ENCODE measurements around the gene NRG3. TPM values are rescaled to one million over a fixed set of nuclear protein-coding genes. Genes with fewer than 3 reads are reported as not detected.

The NRG3 gene
- total and polyA plus RNA-seq, 2 of the 4 experiments (the other 2 are of a cell fraction): not detected

- H3K18ac ChIP-seq (ENCODE audit: low read depth, low read length): no peak overlapping the region
- dilution Hi-C loops (cut with HindIII; ENCODE audit: low sequenced_read_pairs, unreplicated experiment): no loop called here
- no peaks in the 10 kb centered on the region for H3K9me1 ChIP-seq (ENCODE audit: insufficient read depth, low read length)
- H3K36me3 ChIP-seq (ENCODE audit: control insufficient read depth, insufficient read depth, low read length): no peaks in the 10 kb centered on the region
- DNase-seq (no peak), ATAC-seq (ENCODE audit: low read depth) (no peak)
- POLR2A ChIA-PET (ENCODE audit: unreplicated experiment): no interaction called here
- H3K4me3 ChIP-seq (ENCODE audit: insufficient read depth, low read depth, low read length): no peak overlapping the region
- H2AK5ac ChIP-seq (ENCODE audit: low read depth, low read length): no peak overlapping the region
- no peak overlapping the region for H2BK15ac ChIP-seq (ENCODE audit: low read depth, low read length)
- no CpG with 5 or more reads among the region's 4 CpGs for WGBS, 2 experiments (ENCODE audit: extremely low coverage in 2 of 2, insufficient read length in 1 of 2)
- no peak overlapping the region for H2BK20ac ChIP-seq (ENCODE audit: low read depth, low read length)
- TF ChIP-seq USF2 (IDR thresholded peaks at IDR 0.05; ENCODE audit: low read depth, low read length): no peak
- TF ChIP-seq BHLHE40 (IDR thresholded peaks at IDR 0.05; ENCODE audit: low read depth, low read length): no peak
- no peak for TF ChIP-seq NFE2L2 (IDR thresholded peaks at IDR 0.05; ENCODE audit: low read depth, low read length)
- no peak for TF ChIP-seq CTCF (conservative IDR thresholded peaks at IDR 0.05; ENCODE audit: low read depth, low read length)
- TF ChIP-seq MXI1 (IDR thresholded peaks at IDR 0.05; ENCODE audit: borderline replicate concordance, low read depth, low read length): no peak
- no peak for TF ChIP-seq FOS (IDR thresholded peaks at IDR 0.05; ENCODE audit: low read depth, low read length)
- no peak for TF ChIP-seq RAD21 (IDR thresholded peaks at IDR 0.05; ENCODE audit: low read length)
- TF ChIP-seq RCOR1 (IDR thresholded peaks at IDR 0.05; ENCODE audit: insufficient replicate concordance, low read length): no peak
- no peak for TF ChIP-seq MAFK (IDR thresholded peaks at IDR 0.05; ENCODE audit: low read depth, low read length)
- TF ChIP-seq POLR2A (IDR thresholded peaks at IDR 0.05; ENCODE audit: low read depth, low read length): no peak
- no peak overlapping the region for H3K4ac ChIP-seq (ENCODE audit: low read depth, low read length)
- in situ Hi-C loops (cut with MboI; ENCODE audit: low sequenced_read_pairs): no loop called here
- no peaks in the 10 kb centered on the region for H3K79me1 ChIP-seq (ENCODE audit: low read depth in 1 of 2, low read length in 2 of 2)
- H2BK5ac ChIP-seq (ENCODE audit: low read depth, low read length, poor library complexity, severe bottlenecking): no peak overlapping the region
- H4K91ac ChIP-seq (ENCODE audit: insufficient read depth, low read depth, low read length): no peak overlapping the region
- no peak overlapping the region for H4K5ac ChIP-seq (ENCODE audit: low read depth, low read length)
- peaks cover 11% of the 10 kb centered on the region; the same call in 1 of the 2 replicates for H3K9me3 ChIP-seq (ENCODE audit: control insufficient read depth, insufficient read depth, low read length)
- no peak overlapping the region for H3K23ac ChIP-seq (ENCODE audit: low read depth, low read length)
- no peak overlapping the region for H3K56ac ChIP-seq (ENCODE audit: extremely low read depth, insufficient read depth, low read length)
- no peak overlapping the region for H2AFZ ChIP-seq (replicated peaks; ENCODE audit: low read length, poor library complexity)
- no peak overlapping the region for H3K9ac ChIP-seq (ENCODE audit: low read depth, low read length)
- H4K20me1 ChIP-seq (ENCODE audit: insufficient read depth, low read length): no peaks in the 10 kb centered on the region
- H2AK9ac ChIP-seq (replicated peaks; ENCODE audit: low read depth, low read length, poor library complexity): no peak overlapping the region
- intact Hi-C loops (cut with micrococcal nuclease): no loop called here
- no peak overlapping the region for H4K8ac ChIP-seq (ENCODE audit: low read depth in 2 of 2, low read length in 2 of 2)
- no peak overlapping the region for H2BK120ac ChIP-seq (ENCODE audit: low read depth, low read length)
- H3K14ac ChIP-seq (replicated peaks; ENCODE audit: low read depth, low read length): no peak overlapping the region
- no peaks in the 10 kb centered on the region for H3K4me1 ChIP-seq (ENCODE audit: control insufficient read depth, insufficient read depth, low read length)
- H3K27ac ChIP-seq (ENCODE audit: insufficient read depth, low read length): no peak overlapping the region
- H3K4me2 ChIP-seq (ENCODE audit: low read depth, low read length): no peak overlapping the region
- BruUV-seq (replicated peaks): no TSS peak
- no peaks in the 10 kb centered on the region for H3K27me3 ChIP-seq (ENCODE audit: control insufficient read depth, insufficient read depth, low read length)
- CTCF ChIA-PET: no interaction called here
Observed at GRCh38 chr10:82391971-82392370, 517.0 kb downstream of the NRG3 start.

Measured in IMR-90 (cell line).